HG03565 (cell line): Measurements from ENCODE around the gene RBM44.

Source experiments
- ATAC-seq: cut with Tn5 transposase; IDR thresholded peaks from one replicate; pipeline ENCODE4 v1.9.1; 2021; ENCODE audit warnings: mild to moderate bottlenecking, moderate library complexity; ENCODE audit not compliant: unreplicated experiment

Gene RBM44

DNA sequence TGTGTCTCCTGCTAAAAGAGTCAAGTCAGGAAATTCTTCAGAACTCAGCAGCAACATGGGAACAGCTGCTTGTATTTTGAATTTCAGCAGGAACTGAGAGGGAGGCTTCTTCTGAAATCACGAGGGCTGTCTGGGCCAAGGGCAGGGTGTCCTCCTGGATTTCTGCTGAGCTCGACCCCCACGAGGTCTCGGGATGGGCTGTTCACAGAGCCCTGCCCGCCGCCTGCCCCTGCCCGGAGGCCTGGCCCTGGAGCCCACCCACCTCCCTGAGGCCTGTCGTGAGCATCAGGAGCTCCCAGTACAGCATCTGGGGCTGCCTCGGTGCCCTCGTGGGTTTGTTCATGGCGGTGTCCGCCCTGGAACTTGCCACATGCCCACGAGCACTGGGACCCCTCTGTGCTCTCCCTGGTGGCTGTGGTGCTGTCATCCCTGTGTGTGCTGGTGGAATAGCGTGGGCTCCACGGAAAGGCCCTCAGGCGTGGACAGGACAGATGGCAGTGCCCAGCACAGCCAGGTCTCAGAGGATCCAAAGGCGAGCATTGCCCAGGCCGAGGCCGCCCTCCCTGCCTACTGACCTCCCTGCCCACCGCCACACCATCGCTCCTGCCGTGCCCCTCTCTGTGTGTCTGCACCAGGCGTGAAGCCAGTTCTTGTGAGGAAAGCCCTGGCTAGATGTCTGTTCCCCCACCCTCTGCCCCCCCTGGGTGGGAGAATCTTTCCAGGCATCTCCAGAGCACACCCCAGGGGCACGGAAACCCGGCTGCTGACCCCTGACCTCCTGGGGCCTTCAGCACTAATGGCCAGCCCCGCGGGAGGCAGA, 86.7 kb downstream of the RBM44 start:
- no peak for ATAC-seq

DNA sequence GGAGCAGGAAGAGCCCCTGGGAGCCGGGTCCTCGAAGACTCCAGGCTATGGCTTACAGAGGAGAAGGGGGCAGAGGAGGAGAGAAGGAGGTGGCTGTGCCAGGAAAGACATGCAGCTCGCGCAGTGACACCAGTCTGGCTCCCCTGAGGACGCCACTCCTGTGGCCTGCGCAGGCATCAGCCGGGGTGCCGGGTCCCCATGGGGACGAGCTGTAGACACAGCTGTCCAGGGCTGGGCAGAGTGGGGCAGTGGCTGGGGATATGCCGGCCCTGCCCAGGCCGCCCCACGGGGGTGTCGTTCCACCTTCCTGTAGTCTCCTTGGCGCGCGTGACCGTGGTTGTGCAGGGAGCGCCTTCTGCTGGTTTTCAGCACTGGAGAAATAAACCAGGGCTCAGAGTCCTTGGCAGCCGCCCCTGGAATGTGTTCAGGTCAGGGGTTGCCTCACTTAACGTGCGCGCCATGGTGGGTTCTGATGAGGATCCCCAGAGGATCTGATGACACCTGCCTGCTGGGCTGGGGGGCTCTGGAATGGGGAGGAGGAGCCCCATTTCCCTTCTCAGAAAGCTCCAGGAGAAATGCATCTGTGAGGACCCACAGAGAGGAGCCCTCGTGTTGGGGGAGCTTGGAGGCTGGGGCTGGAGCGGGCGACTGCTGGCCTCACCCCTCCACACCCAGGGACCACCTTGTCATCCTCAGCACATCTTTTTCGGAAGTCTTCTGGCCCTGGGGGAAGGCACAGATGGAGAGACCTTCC, 87.5 kb downstream of the RBM44 start:
- ATAC-seq = no peak

DNA sequence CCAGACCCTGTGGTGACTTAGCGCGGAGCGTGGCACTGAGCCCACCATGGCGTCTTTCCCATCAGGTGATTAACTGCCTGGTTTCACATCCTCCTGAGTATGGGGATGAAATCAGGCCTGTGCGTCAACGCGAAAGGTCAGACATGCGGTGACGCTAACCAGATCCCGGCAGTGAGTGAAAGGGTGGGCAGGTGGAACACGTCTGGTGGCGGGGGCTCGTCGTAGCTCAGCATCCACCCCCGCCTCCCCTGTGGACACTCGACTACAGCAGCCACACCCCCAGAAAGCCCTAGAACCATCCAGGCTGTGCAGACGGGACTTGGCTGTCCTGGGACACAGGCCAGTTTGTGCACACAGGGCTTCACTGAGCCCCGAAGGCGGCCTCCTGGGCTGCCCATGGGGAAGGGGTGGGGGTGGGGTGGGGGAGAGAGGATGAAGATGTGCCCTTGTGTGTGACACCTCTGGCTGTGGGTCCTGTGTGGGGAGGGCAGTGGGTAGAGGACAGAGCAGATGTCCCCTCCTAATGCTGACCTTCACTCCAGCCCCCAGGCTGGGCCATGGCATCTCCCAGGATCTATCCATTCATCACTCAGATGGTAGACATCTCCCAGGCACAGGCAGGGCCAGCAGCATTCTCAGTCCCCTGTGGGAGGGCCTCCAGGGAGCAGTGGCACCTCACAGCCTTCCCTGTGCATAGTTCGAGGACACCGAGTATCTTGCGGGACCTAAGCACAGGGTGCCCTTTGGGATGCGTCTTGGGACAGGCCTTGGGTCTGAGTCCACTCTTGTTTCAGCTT, 88.3 kb downstream of the RBM44 start:
- no peak for ATAC-seq

DNA sequence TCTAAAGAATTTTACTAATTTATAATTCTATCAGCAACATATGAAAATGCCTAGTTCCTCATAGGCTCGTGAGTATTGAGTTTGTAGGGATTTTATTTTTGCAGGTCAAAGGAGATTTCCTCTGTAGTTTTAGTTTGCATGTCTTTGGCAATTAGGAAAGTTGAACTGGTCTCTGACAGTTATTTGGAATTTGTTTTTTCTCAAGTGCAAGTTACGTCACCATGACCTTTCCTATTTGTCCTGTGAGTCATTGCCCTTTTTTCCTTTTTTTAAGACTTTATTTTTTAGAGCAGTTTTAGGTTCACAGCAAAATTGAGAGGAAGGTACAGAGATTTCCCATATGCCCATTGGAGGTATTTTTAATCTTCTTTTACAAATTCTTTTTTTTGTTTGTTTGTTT, 89.8 kb downstream of the RBM44 start:
- no peak for ATAC-seq

DNA sequence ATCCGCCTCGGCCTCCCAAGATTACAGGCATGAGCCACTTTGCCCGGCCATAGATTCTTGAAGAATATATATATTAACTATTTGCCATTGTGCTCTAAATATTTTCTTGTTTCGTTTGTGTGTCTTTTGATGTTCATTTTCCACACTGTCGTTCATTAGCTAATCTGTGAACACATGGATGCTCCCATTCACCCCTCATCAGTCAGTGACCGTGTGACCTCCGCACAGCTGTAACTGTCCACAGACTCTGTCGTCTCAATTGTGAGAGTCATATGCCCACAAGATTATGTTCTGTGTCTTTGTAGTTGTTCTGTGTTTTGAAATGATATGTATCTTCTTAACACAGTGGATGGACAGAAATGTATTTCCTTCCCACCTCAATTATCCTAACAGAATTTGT, 90.4 kb downstream of the RBM44 start:
- no peak for ATAC-seq

DNA sequence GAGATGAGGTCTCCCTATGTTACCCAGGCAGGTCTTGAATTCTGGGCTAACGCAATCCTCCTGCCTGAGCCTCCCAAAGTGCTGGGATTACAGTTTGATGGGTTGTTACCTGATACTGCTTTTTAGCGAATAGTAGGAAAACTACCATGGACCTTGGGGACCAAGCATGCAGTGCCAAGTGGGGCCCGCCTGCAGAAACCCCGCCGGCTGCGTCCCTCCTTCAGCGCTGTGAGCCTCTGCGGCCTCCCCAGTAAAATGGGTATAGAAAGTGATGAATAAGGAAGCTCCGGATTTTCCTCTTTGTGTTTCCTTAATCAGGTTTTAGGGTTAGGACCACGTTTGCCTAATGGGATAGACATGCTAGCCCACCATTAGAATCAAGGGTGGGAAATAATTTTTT, 91.2 kb downstream of the RBM44 start:
- no peak for ATAC-seq
